Measurements from ENCODE around the gene LCN1.

LCN1 gene

DNA sequence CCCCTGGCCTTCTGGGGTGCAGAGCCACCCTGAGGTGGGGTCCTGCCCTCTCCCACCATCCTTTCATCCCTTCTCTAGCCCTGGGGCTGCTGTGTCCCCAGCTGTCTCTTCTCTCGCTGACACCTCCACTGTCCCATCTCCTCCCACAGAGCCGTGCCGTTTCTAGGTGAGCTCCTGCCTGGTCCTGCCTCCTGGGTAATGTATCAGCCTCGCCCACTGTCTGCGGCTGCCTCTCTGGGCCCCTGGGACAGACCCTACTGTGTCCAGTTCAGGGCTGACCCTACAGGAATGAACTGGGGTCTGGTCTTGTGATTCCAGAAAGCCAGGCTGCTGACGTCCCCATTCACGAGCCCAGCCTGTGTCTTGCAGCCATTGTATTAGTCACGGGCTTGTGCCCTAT is 44.4 kb downstream of the LCN1 start:
- no peak for DNase-seq (ENCODE audit: extremely low read depth in 1 of 2, low read depth in 1 of 2)

DNA sequence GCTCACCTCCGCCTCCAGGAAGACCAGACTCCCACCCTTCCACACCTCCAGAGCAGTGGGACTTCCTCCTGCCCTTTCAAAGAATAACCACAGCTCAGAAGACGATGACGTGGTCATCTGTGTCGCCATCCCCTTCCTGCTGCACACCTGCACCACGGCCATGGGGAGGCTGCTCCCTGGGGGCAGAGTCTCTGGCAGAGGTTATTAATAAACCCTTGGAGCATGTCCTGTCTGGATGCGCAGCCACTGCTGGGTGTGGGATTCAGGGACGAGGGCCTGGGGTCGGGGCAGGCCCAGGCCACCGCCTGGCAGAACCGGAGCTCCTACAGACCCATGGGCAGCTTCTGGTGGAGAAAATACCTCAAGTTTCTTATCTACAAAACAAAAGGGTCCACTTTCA is 45.3 kb downstream of the LCN1 start:
- DNase-seq (ENCODE audit: extremely low read depth in 1 of 2, low read depth in 1 of 2): no peak

DNA sequence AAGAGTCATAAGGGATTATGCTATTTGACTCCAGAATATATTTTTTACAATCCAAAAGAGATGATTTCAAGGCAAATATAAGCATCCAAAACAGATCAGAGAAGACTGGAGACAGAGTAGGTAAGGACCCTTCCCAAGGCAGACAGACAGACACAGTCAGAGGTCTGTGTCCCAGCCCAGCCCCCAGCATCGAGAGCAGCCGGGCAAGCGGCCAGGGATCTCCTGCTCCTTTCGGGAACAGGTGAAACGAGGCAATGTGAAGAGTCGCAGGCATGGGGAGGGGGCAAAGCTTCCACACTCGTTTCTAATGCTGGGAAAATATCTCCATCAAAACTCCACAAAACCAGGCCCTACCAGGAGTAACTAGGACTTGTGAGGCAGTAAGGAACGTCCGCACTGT is 46.1 kb downstream of the LCN1 start:
- no peak for DNase-seq (ENCODE audit: extremely low read depth in 1 of 2, low read depth in 1 of 2)

DNA sequence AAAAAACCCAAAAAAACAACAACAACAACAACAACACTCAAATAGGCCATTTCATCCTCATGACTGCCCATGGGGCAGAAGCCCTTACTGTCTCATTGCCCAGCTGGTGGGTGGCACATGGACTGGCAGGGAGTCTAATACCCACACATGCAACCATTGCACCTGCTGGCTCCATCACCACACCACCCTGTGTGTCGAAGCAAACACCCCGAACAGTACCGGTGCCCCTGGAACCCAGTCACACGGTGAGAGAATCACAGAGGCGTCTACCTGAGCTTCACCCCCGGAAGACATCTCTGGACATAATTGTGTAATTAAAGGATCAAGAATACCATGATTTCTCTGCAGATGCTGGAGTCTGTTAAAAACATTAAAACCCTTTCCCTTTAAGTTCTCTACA is 46.8 kb downstream of the LCN1 start:
- no peak for DNase-seq (ENCODE audit: extremely low read depth in 1 of 2, low read depth in 1 of 2)

DNA sequence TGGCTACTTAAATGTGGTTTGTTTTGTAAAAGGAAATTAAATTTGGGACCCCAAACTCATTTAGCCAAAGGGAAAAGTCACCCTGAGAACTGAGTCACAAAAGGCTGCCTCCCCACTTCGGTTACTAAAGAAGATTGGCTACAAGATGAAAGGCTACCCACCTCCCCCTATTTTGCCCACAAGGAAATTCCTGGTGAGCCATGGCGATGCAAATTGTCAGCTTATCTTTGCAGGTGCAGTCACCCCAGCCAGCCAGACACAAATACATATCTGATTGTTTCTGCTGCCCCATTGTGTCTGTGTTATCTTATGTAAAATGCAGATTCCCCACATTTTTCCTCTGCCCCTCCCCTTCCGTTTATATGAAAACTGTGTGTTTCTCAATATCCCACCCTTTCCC is 49.2 kb downstream of the LCN1 start:
- no peak for DNase-seq (ENCODE audit: extremely low read depth in 1 of 2, low read depth in 1 of 2)

DNA sequence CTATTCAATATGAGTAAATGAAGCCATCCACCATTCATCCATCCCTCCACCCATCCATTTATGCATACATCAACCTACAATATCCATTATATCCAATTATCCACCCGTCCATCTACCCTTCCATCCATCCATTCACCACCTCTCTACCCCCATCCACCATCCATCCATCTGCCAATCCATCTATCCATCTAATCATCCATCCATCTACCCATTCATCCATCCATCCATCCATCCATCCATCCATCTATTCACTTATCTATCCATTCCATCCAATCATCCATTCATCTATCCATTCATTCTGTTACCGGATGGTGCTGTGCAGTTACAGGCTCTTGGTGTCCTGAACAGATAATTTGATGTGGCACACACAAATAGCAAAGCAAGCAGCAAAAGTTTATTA is 51.0 kb downstream of the LCN1 start:
- DNase-seq (ENCODE audit: extremely low read depth in 1 of 2, low read depth in 1 of 2): no peak

DNA sequence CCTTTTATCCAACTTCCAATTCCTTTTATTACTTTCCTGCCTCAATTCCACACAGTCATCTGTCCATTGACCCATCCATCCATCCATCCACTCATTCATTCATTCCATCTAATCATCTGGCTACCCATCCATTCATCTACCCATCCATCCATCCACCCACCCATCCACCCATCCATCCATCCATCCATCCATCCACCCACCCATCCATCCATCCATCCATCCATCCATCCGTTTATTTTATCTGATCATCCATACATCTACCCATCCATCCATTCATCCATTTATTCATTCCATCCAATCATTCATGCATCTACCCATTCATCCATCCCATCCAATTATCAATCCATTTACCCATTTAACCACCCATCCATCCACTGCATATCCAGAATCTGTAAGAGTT is 51.9 kb downstream of the LCN1 start:
- no peak for DNase-seq (ENCODE audit: extremely low read depth in 1 of 2, low read depth in 1 of 2)

DNA sequence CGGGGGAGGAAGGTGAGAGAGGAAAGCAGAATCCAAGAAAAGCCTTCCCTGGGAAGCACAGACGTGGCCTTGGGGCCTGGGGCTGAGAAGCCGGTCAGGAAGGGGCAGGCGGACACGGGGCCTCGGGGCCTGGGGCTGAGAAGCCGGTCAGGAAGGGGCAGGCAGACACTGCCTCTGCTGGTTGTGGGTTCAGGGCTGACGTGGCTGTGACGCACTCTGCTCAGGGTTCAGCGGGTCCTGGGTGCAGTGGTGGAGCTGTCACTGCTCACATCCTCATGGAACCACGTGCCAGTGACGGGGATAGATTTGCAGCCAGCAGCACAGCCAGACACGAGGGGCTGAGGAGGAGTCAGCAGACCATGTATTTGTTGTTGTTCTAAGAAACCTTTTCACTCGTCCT is 53.1 kb downstream of the LCN1 start:
- DNase-seq (ENCODE audit: extremely low read depth in 1 of 2, low read depth in 1 of 2): no peak

DNA sequence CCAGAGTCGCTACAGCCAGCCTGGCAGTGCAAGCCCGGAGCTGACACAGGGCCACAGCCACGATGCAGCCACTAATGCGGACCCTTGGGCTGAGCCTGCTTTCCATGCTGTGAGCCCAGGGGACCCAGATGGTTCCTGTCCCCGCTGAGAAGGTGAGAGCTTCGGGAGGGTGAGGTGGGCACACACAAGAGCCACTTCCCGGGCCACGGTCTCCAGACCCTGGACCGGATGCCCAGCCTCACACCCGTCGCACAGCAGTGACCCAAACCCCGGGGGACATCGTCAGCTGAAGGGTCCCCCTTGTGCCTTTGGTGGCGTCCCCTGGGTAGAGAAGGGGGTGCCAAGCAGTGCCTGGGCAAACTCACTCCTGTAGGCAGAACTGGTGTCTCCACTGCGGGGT is 53.7 kb downstream of the LCN1 start:
- no peak for DNase-seq (ENCODE audit: extremely low read depth in 1 of 2, low read depth in 1 of 2)

All from activated CD8-positive, alpha-beta memory T cell treated with anti-CD3 and anti-CD28 coated beads for 1 hour (primary cell).